ENCODE results near the gene RNF43. TPM values are rescaled to one million over a fixed set of nuclear protein-coding genes. Genes with fewer than 3 reads are reported as not detected.

Gene RNF43
- total and polyA plus RNA-seq, 2 of the 13 experiments (the other 11 are each of a cell fraction or from before 2014, with no cell fraction given), result 31.0 to 53.4 TPM

GRCh38 chr17:58415371-58416055 lies 1.8 kb downstream of the RNF43 start (continued):
- TF ChIP-seq GMEB1 (CRISPR knock-in tag; IDR thresholded peaks at IDR 0.05; ENCODE audit: borderline replicate concordance) (peak; percentile 27; the same call in 1 of the 2 replicates), CENPBD1 (CRISPR knock-in tag; IDR thresholded peaks at IDR 0.05; ENCODE audit: borderline replicate concordance, low read depth) (no peak), ZNF460 (CRISPR knock-in tag; IDR thresholded peaks at IDR 0.05; ENCODE audit: borderline replicate concordance) (no peak), ONECUT2 (CRISPR knock-in tag; IDR thresholded peaks at IDR 0.05) (no peak), TIGD3 (CRISPR knock-in tag; IDR thresholded peaks at IDR 0.05; ENCODE audit: borderline replicate concordance) (0 out of 2 replicates have a peak, but pooled peaks have one; percentile 75), THYN1 (CRISPR knock-in tag; IDR thresholded peaks at IDR 0.05; ENCODE audit: borderline replicate concordance, low read depth) (no peak), ZFP82 (CRISPR knock-in tag; IDR thresholded peaks at IDR 0.05; ENCODE audit: borderline replicate concordance) (no peak), ZBTB38 (CRISPR knock-in tag; IDR thresholded peaks at IDR 0.05) (no peak), ZSCAN20 (CRISPR knock-in tag; IDR thresholded peaks at IDR 0.05; ENCODE audit: borderline replicate concordance) (0 out of 2 replicates have a peak, but pooled peaks have one; percentile 57), ZSCAN25 (CRISPR knock-in tag; IDR thresholded peaks at IDR 0.05) (peak; percentile 51; the same call in 1 of the 2 replicates), HCFC1 (IDR thresholded peaks at IDR 0.05; ENCODE audit: low read depth, low read length) (no peak), ZNF652 (CRISPR knock-in tag; IDR thresholded peaks at IDR 0.05; ENCODE audit: borderline replicate concordance, low read depth) (no peak), ZMAT3 (CRISPR knock-in tag; conservative IDR thresholded peaks at IDR 0.05) (peak; percentile 70; the same call in 1 of the 2 replicates), ZNF574 (CRISPR knock-in tag; IDR thresholded peaks at IDR 0.05) (peak; percentile 68), KLF16 (CRISPR knock-in tag; IDR thresholded peaks at IDR 0.05) (no peak), CEBPZ (IDR thresholded peaks at IDR 0.05; ENCODE audit: low read length) (no peak), NR2F2 (IDR thresholded peaks at IDR 0.05; ENCODE audit: borderline replicate concordance, low read depth) (no peak), TSC22D2 (CRISPR knock-in tag; IDR thresholded peaks at IDR 0.05; ENCODE audit: borderline replicate concordance) (no peak), HDAC2 (CRISPR knock-in tag; IDR thresholded peaks at IDR 0.05) (no peak; the same call in 1 of the 2 replicates)
